HG03558 (cell line): ENCODE results near the gene C16orf92.

Experiments used
- ATAC-seq: cut with Tn5 transposase; IDR thresholded peaks from one replicate; pipeline ENCODE4 v1.9.1; 2021; ENCODE audit warnings: moderate number of reproducible peaks; ENCODE audit not compliant: unreplicated experiment; ENCODE audit errors: extremely low read depth

Gene C16orf92

GRCh38 chr16:29988346-29989075 lies 34.5 kb upstream of the C16orf92 start:
- no peak for ATAC-seq

- no peak for ATAC-seq
These were observed 33.7 kb upstream of the C16orf92 start for GRCh38 chr16:29989111-29989858.

- ATAC-seq, result no peak
These were observed 33.0 kb upstream of the C16orf92 start for GRCh38 chr16:29990034-29990433.

DNA sequence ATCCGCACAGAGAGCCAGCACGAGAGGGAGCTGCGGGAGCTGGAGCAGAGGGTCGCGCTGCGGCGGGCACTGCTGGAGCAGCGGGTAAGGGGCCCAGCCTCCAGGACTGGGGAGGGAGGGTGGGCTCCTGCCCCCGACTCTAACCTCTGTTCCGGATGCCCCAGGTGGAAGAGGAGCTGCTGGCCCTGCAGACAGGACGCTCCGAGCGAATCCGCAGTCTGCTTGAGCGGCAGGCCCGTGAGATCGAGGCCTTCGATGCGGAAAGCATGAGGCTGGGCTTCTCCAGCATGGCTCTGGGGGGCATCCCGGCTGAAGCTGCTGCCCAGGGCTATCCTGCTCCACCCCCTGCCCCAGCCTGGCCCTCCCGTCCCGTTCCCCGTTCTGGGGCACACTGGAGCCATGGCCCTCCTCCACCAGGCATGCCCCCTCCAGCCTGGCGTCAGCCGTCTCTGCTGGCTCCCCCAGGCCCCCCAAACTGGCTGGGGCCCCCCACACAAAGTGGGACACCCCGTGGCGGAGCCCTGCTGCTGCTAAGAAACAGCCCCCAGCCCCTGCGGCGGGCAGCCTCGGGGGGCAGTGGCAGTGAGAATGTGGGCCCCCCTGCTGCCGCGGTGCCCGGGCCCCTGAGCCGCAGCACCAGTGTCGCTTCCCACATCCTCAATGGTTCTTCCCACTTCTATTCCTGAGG lies 32.0 kb upstream of the C16orf92 start:
- ATAC-seq, result no peak

- no peak for ATAC-seq
These were observed 31.5 kb upstream of the C16orf92 start for GRCh38 chr16:29991571-29991904.

DNA sequence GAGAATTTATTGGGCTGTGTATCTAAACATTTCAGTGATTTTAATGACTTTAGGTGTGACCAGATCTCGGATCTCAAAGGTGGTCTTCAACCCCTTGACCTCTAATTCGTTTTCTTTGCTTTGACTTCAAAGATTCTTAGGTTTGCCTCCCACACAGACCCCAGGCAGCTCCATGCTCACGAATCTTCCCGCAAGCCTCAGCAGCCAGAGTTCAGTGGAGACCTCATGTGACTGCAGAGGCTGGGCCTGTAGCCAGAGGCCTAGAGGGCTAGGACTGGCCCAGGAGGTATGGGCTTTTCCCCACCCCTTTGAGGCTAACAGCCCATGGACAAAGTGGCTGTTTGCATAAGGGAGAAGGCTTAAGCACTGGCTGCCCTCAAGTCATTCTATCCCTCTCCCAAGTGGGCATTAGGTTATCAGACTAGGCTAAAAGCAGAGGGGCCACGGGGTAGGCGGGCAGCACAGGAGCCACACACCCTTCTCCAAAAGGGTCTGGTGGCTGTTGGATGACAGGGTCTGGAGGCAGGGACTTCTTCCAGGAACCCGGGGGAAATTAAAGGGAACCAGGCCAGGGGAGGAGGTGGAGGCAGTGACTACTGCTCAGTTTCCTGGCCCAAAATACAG lies 30.5 kb upstream of the C16orf92 start:
- ATAC-seq, result no peak

GRCh38 chr16:29993191-29993902 lies 29.7 kb upstream of the C16orf92 start:
- ATAC-seq, result no peak

- ATAC-seq, result no peak
These were observed 28.9 kb upstream of the C16orf92 start for GRCh38 chr16:29993903-29994599.

GRCh38 chr16:29994600-29995323 lies 28.2 kb upstream of the C16orf92 start:
- ATAC-seq, result peak; percentile 9

DNA sequence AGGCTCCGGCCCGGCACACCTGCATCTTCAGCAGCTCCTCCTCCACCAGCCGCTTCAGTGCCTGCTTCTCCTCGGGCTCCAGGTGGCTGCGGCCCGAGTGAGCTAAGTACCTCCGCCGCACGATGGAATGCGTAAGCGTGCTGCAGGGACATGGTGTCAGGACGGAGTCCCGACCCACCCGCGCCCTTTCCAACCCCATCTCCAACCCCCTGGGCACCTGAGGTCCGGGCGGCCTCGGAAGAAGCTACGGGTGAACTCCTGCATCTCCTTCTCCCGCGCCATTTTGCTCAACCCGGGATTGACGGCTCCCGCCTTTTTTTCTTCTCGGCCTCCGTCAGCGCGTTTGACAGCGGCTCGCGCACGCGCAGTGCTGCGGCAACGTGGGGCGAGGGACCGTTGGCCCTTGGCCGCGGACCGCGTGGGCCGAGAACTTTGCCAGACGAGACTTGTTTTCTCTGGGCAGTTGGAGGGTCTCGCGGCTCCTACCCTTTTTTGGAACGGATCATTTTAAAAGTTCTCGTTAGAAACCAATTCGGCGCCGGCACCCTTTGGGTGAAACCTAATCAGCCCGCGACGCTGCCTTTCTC lies 27.6 kb upstream of the C16orf92 start, which contains the start of gene HIRIP3:
HIRIP3 (minus strand) TSS at position 294 of the 587 bp plus-strand sequence; CDS start at position 282, 12 bp downstream.
- ATAC-seq, result peak; percentile 34

DNA sequence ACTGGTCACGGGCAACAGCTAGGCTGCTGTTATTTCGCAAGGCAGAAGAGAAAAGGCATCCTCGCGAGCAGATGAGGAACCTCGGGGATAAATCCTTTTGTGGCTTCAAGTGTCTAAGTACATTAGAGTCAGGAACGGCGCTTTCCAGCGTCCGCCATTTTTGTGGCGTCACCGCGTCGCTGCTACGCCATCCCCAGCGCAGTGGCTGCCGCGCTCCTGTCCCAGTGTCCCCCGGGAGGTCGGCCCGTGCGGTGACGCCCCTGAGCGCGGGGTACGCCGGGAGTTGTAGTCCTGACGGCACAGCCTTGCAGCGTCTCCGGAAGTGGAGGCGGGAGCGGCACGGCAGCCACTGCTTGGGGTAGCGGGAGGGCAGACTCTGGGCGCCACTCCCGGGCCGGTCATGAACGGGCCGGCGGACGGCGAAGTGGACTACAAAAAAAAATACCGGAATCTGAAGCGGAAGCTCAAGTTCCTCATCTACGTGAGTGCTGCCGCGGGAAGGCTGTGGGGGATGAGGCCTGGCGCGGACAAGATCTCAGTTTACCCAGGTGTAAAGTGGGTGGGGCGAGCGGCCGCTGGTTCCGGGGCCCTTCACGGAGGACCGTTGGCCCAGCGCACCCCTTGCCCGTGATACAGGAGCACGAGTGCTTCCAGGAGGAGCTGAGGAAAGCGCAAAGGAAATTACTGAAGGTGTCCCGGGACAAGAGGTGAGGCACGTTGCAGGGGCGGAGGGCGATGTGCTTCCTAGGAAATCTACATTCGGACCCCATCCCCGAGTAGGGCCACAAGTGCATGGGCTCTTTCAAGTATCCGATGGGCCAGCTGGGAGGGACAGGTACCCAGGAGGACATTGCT lies 26.9 kb upstream of the C16orf92 start, which contains the start of gene INO80E:
INO80E (plus strand) TSS at position 331 of the 855 bp plus-strand sequence; CDS start at position 401, 70 bp downstream.
- peak; percentile 61 for ATAC-seq

GRCh38 chr16:29996766-29997250 lies 26.2 kb upstream of the C16orf92 start:
- ATAC-seq, result no peak

- ATAC-seq, result no peak
These were observed 23.4 kb upstream of the C16orf92 start for GRCh38 chr16:29999605-30000004.

DNA sequence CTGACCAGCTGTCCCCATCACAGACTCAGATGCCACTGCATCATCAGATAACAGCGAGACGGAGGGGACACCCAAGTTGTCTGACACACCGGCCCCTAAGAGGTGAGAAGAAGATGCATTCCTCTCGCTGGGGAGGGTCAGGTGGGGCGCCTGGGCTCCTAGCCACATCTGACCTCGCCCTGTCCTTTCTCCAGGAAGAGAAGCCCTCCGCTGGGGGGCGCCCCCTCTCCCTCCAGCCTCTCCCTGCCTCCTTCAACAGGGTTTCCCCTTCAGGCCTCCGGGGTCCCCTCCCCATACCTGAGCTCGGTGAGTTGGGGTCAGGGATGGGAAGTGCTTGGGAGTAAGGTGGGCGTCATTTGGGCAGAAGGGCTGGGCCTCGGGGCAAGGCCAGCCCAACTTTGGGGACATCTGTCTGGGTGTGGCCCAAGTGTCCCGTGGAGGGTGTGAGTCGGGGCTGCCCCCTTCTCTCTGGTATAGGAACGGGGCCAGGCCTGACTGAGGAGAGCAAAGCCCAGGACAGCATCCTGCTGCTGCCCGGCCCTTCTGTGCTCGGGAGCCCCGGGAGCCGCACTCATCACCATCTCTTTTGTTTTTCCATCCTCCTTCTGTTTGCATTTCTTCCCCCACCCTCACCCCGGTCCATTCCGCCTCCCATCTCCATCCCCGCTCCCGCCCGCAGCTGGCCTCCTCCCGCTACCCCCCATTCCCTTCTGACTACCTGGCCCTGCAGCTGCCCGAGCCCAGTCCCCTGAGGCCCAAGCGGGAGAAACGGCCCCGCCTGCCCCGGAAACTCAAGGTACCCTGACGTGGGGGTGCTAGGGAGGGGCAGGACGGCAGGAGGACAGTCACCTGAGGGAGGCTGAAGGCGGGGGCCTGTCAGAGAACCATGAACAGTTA lies 22.0 kb upstream of the C16orf92 start:
- ATAC-seq, result no peak

DNA sequence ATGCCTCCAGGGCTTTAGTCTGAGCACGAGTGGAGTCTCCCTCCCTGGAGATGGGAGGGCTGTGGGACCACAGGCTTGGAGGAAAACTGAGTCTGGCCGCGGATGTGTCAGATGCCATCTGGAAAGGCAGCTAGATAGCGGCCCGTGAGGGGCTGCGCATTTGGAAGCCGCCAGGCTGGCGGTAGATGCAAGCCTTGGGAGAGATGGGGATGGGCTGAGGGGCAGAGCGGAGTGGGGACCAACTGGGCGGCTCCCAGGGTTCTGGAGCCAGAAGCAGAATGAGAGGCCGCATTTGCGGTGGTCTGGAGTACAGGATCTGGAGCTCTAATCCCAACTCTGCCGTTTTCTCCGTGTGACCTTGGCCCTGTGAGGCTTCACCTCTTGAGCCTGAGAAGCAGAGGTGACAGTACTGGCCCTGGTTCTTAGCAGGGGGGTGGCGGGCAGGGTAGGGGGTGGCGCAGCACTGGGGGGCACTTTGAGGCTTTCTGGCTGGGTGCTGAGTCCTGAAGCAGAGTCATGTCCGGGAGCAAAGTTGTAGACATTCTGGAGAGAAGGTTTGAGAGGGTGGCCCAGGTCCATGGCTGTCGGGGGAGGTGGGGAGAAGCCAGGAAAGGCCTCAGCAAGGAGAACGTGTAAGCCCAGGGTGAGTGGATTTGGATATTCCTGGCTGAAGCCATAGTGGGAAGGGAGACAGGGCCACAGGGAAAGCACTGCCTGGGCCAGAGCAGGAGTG lies 20.2 kb upstream of the C16orf92 start:
- ATAC-seq, result no peak
